HG03442 (cell line): ENCODE measurements around the gene C7.
"Not testable (repeated sequence)": the region's sequence is repeated elsewhere in the genome, so short reads cannot be mapped to it uniquely, and the experiment has no call there.

ENCODE experiments used
- ATAC-seq: cut with Tn5 transposase; IDR thresholded peaks from one replicate; pipeline ENCODE4 v1.9.1; 2021; ENCODE audit warnings: mild to moderate bottlenecking, moderate library complexity; ENCODE audit not compliant: unreplicated experiment

C7 gene

GRCh38 chr5:40988746-40989510 is 79.6 kb downstream of the C7 start:
- ATAC-seq: no peak

DNA sequence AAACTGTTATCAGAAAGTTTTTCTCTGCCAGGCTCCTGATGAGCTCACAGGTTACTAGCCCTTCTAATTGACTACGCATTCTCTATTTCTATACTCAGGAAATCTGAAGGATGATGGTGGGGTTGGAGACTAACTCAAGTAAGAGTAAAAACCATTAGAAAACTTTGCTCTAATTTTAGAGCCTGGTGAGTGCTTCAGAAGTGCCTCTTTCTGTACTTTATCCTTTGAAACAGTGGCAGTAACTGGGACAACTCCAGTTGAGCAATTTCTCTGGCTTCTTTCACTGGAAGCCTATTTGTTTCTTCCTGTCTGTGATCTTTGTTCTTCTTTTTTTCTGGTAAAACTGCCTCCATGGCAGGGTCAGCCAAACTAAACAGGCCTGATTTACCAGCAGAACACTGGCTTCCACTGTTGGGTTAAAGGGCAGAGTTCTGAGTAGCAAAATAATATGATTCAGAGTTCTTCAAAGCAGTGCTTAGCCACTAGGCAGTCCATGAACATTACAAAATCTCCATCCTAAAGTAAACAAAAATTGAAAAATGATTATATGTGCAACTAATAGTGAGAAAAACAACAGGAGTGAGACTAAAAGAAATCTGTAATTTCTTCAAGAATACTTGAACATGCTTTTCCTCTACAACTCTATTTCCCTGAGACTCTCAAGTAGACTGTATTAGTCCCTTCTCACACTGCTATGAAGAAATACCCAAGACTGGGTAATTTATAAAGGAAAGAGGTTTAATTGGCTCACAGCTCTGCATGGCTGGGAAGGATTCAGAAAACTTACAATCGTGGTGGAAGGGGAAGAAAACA is 82.1 kb downstream of the C7 start:
- no peak for ATAC-seq

- no peak for ATAC-seq
Observed at GRCh38 chr5:40991981-40992559, 82.8 kb downstream of the C7 start.

GRCh38 chr5:40995801-40996586 is 86.7 kb downstream of the C7 start:
- ATAC-seq: no peak

GRCh38 chr5:40999142-40999541 is 89.8 kb downstream of the C7 start:
- no peak for ATAC-seq

GRCh38 chr5:40999966-41000365 is 90.7 kb downstream of the C7 start:
- ATAC-seq: no peak

- no peak for ATAC-seq
Observed at GRCh38 chr5:41003670-41004376, 94.5 kb downstream of the C7 start.

GRCh38 chr5:41004931-41005330 is 95.6 kb downstream of the C7 start:
- ATAC-seq: no peak

GRCh38 chr5:41009232-41009631 is 99.9 kb downstream of the C7 start:
- ATAC-seq: no peak

- ATAC-seq: no peak
Observed at GRCh38 chr5:41010572-41010971, 101.3 kb downstream of the C7 start.

GRCh38 chr5:41012318-41012717 is 103.0 kb downstream of the C7 start:
- no peak for ATAC-seq

GRCh38 chr5:41022600-41022999 is 113.3 kb downstream of the C7 start:
- not testable (repeated sequence) for ATAC-seq
